ENCODE results near the gene C19orf81. TPM values are rescaled to one million over a fixed set of nuclear protein-coding genes. Genes with fewer than 3 reads are reported as not detected.

The C19orf81 gene
- total and polyA plus RNA-seq, 9 of the 15 experiments (the other 6 are each of a cell fraction or from before 2014, with no cell fraction given) = 2.5 to 42.9 (median 33.0) TPM; not detected in 4

DNA sequence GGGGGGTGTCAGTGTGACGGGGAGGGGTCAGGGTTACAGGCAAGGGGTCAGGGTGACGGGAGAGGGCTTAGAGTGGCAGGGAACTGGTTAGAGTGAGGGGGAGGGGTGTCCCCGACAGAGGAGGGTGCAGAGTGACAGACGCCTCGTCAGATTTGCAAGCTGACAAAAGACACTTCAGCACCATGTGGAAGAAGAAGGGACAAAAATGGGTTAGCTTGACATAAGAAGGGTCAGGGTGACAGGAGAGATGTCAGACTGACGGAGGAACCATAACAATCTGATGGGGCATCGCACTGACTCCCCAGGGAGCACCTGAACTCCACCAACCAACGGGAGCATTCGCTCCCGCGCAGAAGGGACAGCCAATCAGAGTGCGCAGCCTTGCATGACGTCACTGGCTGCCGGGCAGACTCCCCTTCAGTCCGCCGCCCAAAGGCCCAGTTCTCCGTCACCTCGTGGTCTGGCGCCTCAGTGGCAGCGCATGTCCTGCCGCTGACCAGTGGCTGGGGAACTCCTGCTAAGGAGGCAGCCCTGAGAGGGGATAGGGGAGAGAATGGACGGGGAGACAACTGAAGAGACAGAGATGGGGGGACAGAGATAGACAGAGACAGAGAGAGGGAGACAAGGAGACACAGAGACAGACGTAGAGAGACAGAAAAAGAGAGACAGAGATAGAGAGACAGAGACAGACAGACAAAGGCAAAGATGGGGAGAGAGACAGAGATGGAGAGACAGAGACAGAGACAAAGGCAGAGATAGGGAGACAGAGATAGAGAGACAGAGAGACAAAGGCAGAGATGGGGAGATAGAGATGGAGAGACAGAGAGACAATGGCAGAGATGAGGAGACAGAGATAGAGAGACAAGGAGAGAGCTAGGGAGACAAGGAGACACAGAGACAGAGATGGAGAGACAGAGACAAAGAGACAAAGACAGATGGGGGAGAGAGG, 30.2 kb downstream of the C19orf81 start (continued):
- TF ChIP-seq ZZZ3 (IDR thresholded peaks at IDR 0.05) = 0 out of 2 replicates have a peak, but pooled peaks have one; percentile 47
- no peak for TF ChIP-seq PBX2 (CRISPR knock-in tag; IDR thresholded peaks at IDR 0.05; ENCODE audit: low read depth)
- peak; percentile 34 for TF ChIP-seq PBX2 (tag; conservative IDR thresholded peaks at IDR 0.05; ENCODE audit: low read depth)
- TF ChIP-seq MAZ (CRISPR knock-in tag; conservative IDR thresholded peaks at IDR 0.05 in 1 of 2, IDR thresholded peaks at IDR 0.05 in 1 of 2) = no peak; a peak in 1 of 4 replicates
- 0 out of 2 replicates have a peak, but pooled peaks have one; percentile 18 for TF ChIP-seq ZC3H8 (IDR thresholded peaks at IDR 0.05)
- TF ChIP-seq IRF1 (CRISPR knock-in tag; IDR thresholded peaks at IDR 0.05; ENCODE audit: borderline replicate concordance) = no peak
- no peak for TF ChIP-seq POLR3A (IDR thresholded peaks at IDR 0.05; ENCODE audit: borderline replicate concordance, extremely low read depth, insufficient read depth, insufficient read length)
- TF ChIP-seq SPI1 (IDR thresholded peaks at IDR 0.05; ENCODE audit: borderline replicate concordance, low read depth, low read length) = no peak
- TF ChIP-seq LARP7 (IDR thresholded peaks at IDR 0.05) = peak; percentile 83; the same call in 1 of the 2 replicates
- TF ChIP-seq NR2C2 (CRISPR knock-in tag; IDR thresholded peaks at IDR 0.05) = peak; percentile 3; the same call in 1 of the 2 replicates
- TF ChIP-seq NR2C2 (tag; IDR thresholded peaks at IDR 0.05) = no peak
- no peak for TF ChIP-seq ZNF431 (CRISPR knock-in tag; IDR thresholded peaks at IDR 0.05)
- TF ChIP-seq HBP1 (CRISPR knock-in tag; IDR thresholded peaks at IDR 0.05) = peak; percentile 77
- peak; percentile 68 for TF ChIP-seq PHB2 (IDR thresholded peaks at IDR 0.05; ENCODE audit: low read depth)
- TF ChIP-seq CTCFL (IDR thresholded peaks at IDR 0.05; ENCODE audit: borderline replicate concordance, insufficient read depth, low read depth, low read length, poor library complexity, severe bottlenecking) = no peak
- TF ChIP-seq ZFP1 (CRISPR knock-in tag; IDR thresholded peaks at IDR 0.05) = no peak

All from K562 (cell line).